Smooth muscle cell (in vitro differentiated cells): ENCODE results near the gene MFNG. TPM values are rescaled to one million over a fixed set of nuclear protein-coding genes. Genes with fewer than 3 reads are reported as not detected.
A peak's percentile ranks its signal among the peaks of the same experiment; 100 is the strongest.

Experiments used
- DNase-seq: peaks from one replicate; lab custom pipeline; 2025; ENCODE audit not compliant: unreplicated experiment; lab: John Stamatoyannopoulos, UW
- H2AFZ ChIP-seq: fragments of 200-600 bp; sonication (generic); 2 replicates; pipeline ENCODE4 v1.6.0; 2016; ENCODE audit warnings: antibody characterized with exemption, low read depth, mild to moderate bottlenecking
- H3F3A ChIP-seq: fragments of 200-600 bp; sonication (generic); 2 replicates; pipeline ENCODE4 v1.6.0; 2017; ENCODE audit warnings: antibody characterized with exemption, low read depth
- H3K27ac ChIP-seq: fragments of 200-600 bp; sonication (generic); 2 replicates; pipeline ENCODE4 v1.5.1; 2016; ENCODE audit warnings: low read depth, mild to moderate bottlenecking
- H3K27me3 ChIP-seq: fragments of 200-600 bp; sonication (generic); 2 replicates; pipeline ENCODE4 v1.6.1; 2016; ENCODE audit warnings: low read depth, mild to moderate bottlenecking
- H3K36me3 ChIP-seq: fragments of 200-600 bp; sonication (generic); 2 replicates; pipeline ENCODE4 v1.5.1; 2016; ENCODE audit warnings: low read depth
- H3K4me1 ChIP-seq: fragments of 200-600 bp; sonication (generic); 2 replicates; pipeline ENCODE4 v1.5.1; 2016; ENCODE audit warnings: low read depth
- H3K4me2 ChIP-seq: fragments of 200-600 bp; sonication (generic); 2 replicates; pipeline ENCODE4 v1.6.0; 2016; ENCODE audit warnings: mild to moderate bottlenecking
- H3K4me3 ChIP-seq: fragments of 200-600 bp; sonication (generic); 2 replicates; pipeline ENCODE4 v1.5.1; 2016; ENCODE audit warnings: mild to moderate bottlenecking
- H3K79me2 ChIP-seq: fragments of 200-600 bp; sonication (generic); 2 replicates; pipeline ENCODE4 v1.6.0; 2016; ENCODE audit warnings: low read depth, mild to moderate bottlenecking
- H3K9ac ChIP-seq: fragments of 200-600 bp; sonication (generic); 2 replicates; pipeline ENCODE4 v1.6.0; 2016; ENCODE audit warnings: low read depth
- H3K9me3 ChIP-seq: fragments of 200-600 bp; sonication (generic); replicated peaks from 2 replicates; pipeline ENCODE4 v1.5.1; 2016; ENCODE audit warnings: low read depth
- H4K20me1 ChIP-seq: fragments of 200-600 bp; sonication (generic); 2 replicates; pipeline ENCODE4 v1.6.0; 2016; ENCODE audit warnings: low read depth
- WGBS: methylation state at CpG from one replicate; pipeline ENCODE4 v1.1.7; 2016; ENCODE audit warnings: low lambda C conversion rate; 5-methylcytosine and 5-hydroxymethylcytosine counted together
- polyA plus RNA-seq: library from polyadenylated mRNA; unstranded; fragments of >200 nt; fragmentation: Nextera tagmentation; extraction: Ambion mirVana; gene quantifications from 2 replicates; pipeline ENCODE4 v1.2.1, GENCODE V29; 2016
- total RNA-seq: library from RNA; depleted of rRNA; stranded (reverse); fragments of >200 nt; gene quantifications from 2 replicates; pipeline ENCODE4 v1.2.3, GENCODE V29; 2014
- TF ChIP-seq, protein P1 (sequence below): fragments of 200-600 bp; sonication (generic); IDR thresholded peaks from 2 replicates; pipeline ENCODE4 v1.5.1; 2017; ENCODE audit warnings: borderline replicate concordance, mild to moderate bottlenecking, antibody characterized with exemption; ENCODE audit not compliant: insufficient read depth, poor library complexity, severe bottlenecking

Gene MFNG
- total and polyA plus RNA-seq, 2 experiments from 2014 or later = 0.40 TPM; not detected in 1

DNA sequence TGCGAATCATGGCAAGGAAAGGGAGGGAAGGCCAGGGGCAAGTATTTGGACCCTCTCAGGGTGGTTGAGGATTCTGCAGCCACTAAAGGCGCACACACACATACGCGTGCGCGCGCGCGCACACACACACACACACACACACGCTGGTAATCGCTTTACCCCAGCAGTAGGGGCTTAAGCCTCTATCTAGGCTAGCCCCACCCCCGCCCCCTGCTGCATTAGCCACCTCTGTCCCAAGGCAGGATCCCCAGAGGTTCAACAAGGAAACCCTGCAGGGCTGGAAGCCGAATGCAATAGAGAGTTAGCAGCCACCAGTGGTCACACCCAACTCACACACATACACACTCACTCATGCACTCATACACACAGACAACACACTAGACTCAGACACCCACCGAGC is 30.3 kb downstream of the MFNG start:
- H3K27me3 ChIP-seq = peaks cover 6% of the 10 kb centered on the region
- no peaks in the 10 kb centered on the region for H3K79me2 ChIP-seq
- H4K20me1 ChIP-seq = no peaks in the 10 kb centered on the region
- H3K27ac ChIP-seq = peak overlapping the region; percentile 98
- H2AFZ ChIP-seq = no peak overlapping the region
- TF ChIP-seq, protein P1, sequence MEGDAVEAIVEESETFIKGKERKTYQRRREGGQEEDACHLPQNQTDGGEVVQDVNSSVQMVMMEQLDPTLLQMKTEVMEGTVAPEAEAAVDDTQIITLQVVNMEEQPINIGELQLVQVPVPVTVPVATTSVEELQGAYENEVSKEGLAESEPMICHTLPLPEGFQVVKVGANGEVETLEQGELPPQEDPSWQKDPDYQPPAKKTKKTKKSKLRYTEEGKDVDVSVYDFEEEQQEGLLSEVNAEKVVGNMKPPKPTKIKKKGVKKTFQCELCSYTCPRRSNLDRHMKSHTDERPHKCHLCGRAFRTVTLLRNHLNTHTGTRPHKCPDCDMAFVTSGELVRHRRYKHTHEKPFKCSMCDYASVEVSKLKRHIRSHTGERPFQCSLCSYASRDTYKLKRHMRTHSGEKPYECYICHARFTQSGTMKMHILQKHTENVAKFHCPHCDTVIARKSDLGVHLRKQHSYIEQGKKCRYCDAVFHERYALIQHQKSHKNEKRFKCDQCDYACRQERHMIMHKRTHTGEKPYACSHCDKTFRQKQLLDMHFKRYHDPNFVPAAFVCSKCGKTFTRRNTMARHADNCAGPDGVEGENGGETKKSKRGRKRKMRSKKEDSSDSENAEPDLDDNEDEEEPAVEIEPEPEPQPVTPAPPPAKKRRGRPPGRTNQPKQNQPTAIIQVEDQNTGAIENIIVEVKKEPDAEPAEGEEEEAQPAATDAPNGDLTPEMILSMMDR = no peak
- H3K4me3 ChIP-seq = no peak overlapping the region
- 77% methylated on average over 14 of the region's 14 CpGs for WGBS
- no peaks in the 10 kb centered on the region for H3K9me3 ChIP-seq
- H3K36me3 ChIP-seq = no peaks in the 10 kb centered on the region
- DNase-seq = no peak
- H3K4me2 ChIP-seq = peak overlapping the region; percentile 76
- H3K4me1 ChIP-seq = peaks cover 15% of the 10 kb centered on the region
- H3F3A ChIP-seq = peaks cover 6% of the 10 kb centered on the region
- no peak overlapping the region for H3K9ac ChIP-seq

DNA sequence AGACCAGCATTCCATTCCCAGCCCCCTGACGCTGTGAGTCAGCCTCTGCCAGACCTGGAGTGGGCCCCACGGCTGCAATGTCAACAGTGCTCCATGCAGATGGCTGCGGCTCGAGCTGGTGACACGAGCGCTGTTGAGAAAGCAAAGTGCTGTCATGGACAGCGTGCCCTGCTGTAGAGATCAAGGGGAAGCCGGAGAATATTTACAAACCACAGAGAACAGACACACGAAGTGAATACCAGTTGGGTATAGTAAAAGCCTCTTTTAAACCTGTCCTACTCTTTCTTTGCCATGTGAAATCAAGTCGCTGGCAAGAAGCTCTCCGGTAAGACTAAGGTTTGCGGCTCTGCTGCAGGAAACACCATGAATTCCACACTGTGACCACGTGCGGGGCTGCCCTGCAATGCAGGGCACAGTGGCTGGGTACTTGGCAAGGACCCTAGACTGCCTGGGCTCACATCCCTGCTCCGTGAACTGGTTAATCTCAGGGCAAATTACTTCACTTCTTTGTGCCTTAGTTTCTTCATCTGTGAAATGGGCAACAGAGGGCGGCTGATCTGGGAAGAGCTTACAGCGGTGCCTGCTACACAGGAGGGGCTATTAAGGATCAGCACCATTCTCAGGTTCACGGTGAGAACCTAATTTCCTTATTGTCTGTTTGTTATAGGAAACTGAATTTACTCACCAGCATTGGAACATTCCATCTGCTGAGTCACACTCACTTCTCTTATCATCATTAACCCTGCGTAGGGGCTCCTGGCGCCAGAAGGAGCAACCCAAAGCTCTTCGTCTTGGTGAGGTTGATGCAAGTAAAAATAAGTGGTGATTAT is 31.1 kb downstream of the MFNG start:
- no peaks in the 10 kb centered on the region for H3K36me3 ChIP-seq
- H3K9me3 ChIP-seq = no peaks in the 10 kb centered on the region
- H3K4me2 ChIP-seq = peak overlapping the region; percentile 76
- 14% methylated on average over 21 of the region's 21 CpGs for WGBS
- no peak overlapping the region for H2AFZ ChIP-seq
- peaks cover 6% of the 10 kb centered on the region for H3F3A ChIP-seq
- no peaks in the 10 kb centered on the region for H3K79me2 ChIP-seq
- DNase-seq = peak; percentile 43
- peaks cover 6% of the 10 kb centered on the region for H3K27me3 ChIP-seq
- H3K4me1 ChIP-seq = peaks cover 15% of the 10 kb centered on the region
- peak overlapping the region; percentile 86 for H3K9ac ChIP-seq
- H4K20me1 ChIP-seq = no peaks in the 10 kb centered on the region
- H3K27ac ChIP-seq = peak overlapping the region; percentile 98
- TF ChIP-seq, protein P1 = no peak
- no peak overlapping the region for H3K4me3 ChIP-seq

DNA sequence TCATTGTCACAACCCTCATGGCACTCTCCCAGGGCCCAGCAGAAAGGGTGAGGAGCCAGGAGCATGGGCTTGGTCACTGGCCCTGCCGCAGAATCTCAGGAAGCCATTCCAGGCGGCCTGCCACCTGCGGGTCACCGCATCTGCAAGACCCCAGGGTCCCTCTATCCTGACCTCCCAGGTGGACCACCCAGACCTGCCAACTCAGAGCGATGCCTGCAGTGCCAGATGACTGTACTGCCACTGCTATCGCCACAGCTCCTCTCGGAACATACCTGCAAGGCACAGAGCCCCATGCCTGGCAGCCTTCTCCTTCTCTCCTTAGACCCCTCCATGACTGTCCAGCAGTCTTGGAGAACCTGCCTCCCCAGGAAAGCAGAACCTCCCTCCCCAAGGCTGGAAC is 32.5 kb downstream of the MFNG start:
- H3K36me3 ChIP-seq = no peaks in the 10 kb centered on the region
- peaks cover 6% of the 10 kb centered on the region for H3K27me3 ChIP-seq
- H3F3A ChIP-seq = peaks cover 6% of the 10 kb centered on the region
- H3K27ac ChIP-seq = no peak overlapping the region
- no peaks in the 10 kb centered on the region for H3K9me3 ChIP-seq
- TF ChIP-seq, protein P1 = no peak
- H3K4me1 ChIP-seq = peaks cover 15% of the 10 kb centered on the region
- no peaks in the 10 kb centered on the region for H4K20me1 ChIP-seq
- H3K4me3 ChIP-seq = no peak overlapping the region
- H3K79me2 ChIP-seq = no peaks in the 10 kb centered on the region
- H3K9ac ChIP-seq = no peak overlapping the region
- no peak overlapping the region for H2AFZ ChIP-seq
- DNase-seq = no peak
- 98% methylated on average over 7 of the region's 7 CpGs for WGBS
- H3K4me2 ChIP-seq = no peak overlapping the region

DNA sequence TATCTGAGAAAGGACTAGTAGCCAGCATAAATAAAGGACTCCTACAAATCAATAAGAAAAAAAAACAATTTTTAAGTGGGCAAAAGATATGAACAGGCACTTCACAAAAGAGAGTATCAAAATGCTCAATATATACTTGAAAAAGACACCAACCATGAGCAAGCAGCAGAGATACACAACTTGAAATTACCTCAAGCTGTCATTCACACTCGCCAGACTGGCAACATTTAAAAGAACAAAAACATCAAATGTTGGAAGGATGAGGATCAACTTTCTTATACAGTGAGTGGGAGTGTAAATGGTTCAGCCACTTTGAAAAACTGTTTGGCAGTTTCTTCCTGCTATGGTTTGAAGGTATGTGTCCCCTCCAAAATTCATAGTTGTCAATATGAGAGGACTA is 35.0 kb downstream of the MFNG start:
- no peak overlapping the region for H2AFZ ChIP-seq
- H3K4me3 ChIP-seq = no peak overlapping the region
- no peak for DNase-seq
- H3K9ac ChIP-seq = no peak overlapping the region
- H3K36me3 ChIP-seq = no peaks in the 10 kb centered on the region
- H3K4me1 ChIP-seq = peaks cover 14% of the 10 kb centered on the region
- H3K4me2 ChIP-seq = no peak overlapping the region
- 97% methylated on average over 1 of the region's 1 CpG for WGBS
- peaks cover 6% of the 10 kb centered on the region for H3F3A ChIP-seq
- no peaks in the 10 kb centered on the region for H4K20me1 ChIP-seq
- H3K27me3 ChIP-seq = no peaks in the 10 kb centered on the region
- H3K9me3 ChIP-seq = no peaks in the 10 kb centered on the region
- TF ChIP-seq, protein P1 = no peak
- no peaks in the 10 kb centered on the region for H3K79me2 ChIP-seq
- no peak overlapping the region for H3K27ac ChIP-seq
